ENCODE measurements around the gene TRDN.

- TF ChIP-seq POLR2AphosphoS5 (IDR thresholded peaks at IDR 0.05), result no peak
- TF ChIP-seq POLR2A (IDR thresholded peaks at IDR 0.05), result no peak
Measured at GRCh38 chr6:123363912-123364311, 272.8 kb downstream of the TRDN start.

All from sigmoid colon (tissue), 4 donors.